Measurements from ENCODE around the gene MCCC2. TPM values are rescaled to one million over a fixed set of nuclear protein-coding genes. Genes with fewer than 3 reads are reported as not detected.
"Not testable (repeated sequence)": the region's sequence is repeated elsewhere in the genome, so short reads cannot be mapped to it uniquely, and the experiment has no call there.

MCCC2 gene
- total and polyA plus RNA-seq, 2 donors (not counting 1 experiment from before 2014, with no cell fraction given): 25.7 to 49.7 TPM

DNA sequence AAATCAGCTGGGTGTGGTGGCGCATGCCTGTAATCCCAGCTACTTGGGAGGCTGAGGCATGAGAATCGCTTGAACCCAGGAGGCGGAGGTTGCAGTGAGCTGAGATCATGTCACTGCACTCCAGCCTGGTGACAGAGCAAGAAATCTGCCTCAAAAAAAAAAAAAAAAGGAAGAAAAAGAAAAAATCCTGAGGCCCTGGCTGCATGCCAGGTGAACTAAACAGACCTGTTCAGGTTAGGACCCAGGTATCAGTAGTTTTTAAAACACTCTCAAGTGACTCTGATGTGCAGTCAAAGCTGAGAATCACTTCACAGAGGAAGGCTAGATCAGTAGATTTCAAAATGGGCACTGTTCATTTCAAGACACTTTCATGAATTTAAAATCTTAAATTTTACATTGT, 77.5 kb downstream of the MCCC2 start:
- ATAC-seq (ENCODE audit: low read depth); H3K27ac Mint-ChIP-seq; CTCF ChIA-PET; H3K4me3 Mint-ChIP-seq; H4K20me1 ChIP-seq (ENCODE audit: control insufficient read depth, insufficient read depth, low read length, poor library complexity, severe bottlenecking); H3K36me3 ChIP-seq (replicated peaks in 1 of 2; ENCODE audit: control extremely low read depth in 1 of 2, control insufficient read depth in 1 of 2, extremely low read depth in 1 of 2, insufficient read depth in 2 of 2, low read length in 1 of 2); DNase-seq; H3K27ac ChIP-seq (ENCODE audit: low read length in 2 of 2); H3K9ac ChIP-seq (ENCODE audit: low read length); H3K79me2 ChIP-seq (ENCODE audit: control insufficient read depth, insufficient read depth, low read length); H3K4me3 ChIP-seq (ENCODE audit: control extremely low read depth in 1 of 5, extremely low read depth in 1 of 5, insufficient read depth in 1 of 5, low read depth in 2 of 5, low read length in 4 of 5); H3K9me3 ChIP-seq (ENCODE audit: control extremely low read depth in 1 of 3, control insufficient read depth in 2 of 3, insufficient read depth in 1 of 3, low read length in 2 of 3); H3K4me2 ChIP-seq (replicated peaks; ENCODE audit: low read depth, low read length, poor library complexity, severe bottlenecking); H3K4me1 Mint-ChIP-seq; H3K9me3 Mint-ChIP-seq (ENCODE audit: insufficient read depth); H2AFZ ChIP-seq (ENCODE audit: insufficient read depth, low read depth, low read length, poor library complexity, severe bottlenecking); H3K27me3 Mint-ChIP-seq; H3K4me1 ChIP-seq (ENCODE audit: control insufficient read depth in 2 of 2, insufficient read depth in 2 of 2, low read length in 2 of 2); intact Hi-C loops (cut with micrococcal nuclease); POLR2A ChIA-PET; H3K27me3 ChIP-seq (replicated peaks in 1 of 4; ENCODE audit: control extremely low read depth in 1 of 4, control insufficient read depth in 3 of 4, insufficient read depth in 4 of 4, low read length in 3 of 4): not testable (repeated sequence)
- 92% methylated on average over 3 of the region's 3 CpGs for WGBS (ENCODE audit: insufficient coverage)

DNA sequence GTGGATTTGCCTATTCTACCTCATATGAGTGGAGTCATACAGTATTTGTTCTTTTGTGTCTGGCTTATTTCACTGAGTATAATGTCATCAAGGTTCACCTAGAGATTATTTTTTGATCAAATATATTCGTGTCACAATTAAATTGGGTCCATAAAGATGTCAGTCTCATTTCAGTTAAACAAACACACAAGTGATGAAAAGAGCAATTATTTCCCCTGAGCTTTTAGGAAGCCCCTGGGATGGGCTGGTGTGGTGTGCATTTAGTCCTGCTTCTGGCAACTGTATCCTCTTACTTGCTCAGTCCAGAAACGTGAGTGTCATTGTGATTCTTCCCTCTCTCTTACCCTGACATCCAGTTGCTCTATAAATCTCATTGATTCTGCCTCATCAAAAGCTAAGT, 79.2 kb downstream of the MCCC2 start:
- no peaks in the 10 kb centered on the region for H3K36me3 ChIP-seq (replicated peaks in 1 of 2; ENCODE audit: control extremely low read depth in 1 of 2, control insufficient read depth in 1 of 2, extremely low read depth in 1 of 2, insufficient read depth in 2 of 2, low read length in 1 of 2)
- peaks cover 8% of the 10 kb centered on the region for H3K27me3 Mint-ChIP-seq
- DNase-seq: no peak
- TF ChIP-seq, protein P1, sequence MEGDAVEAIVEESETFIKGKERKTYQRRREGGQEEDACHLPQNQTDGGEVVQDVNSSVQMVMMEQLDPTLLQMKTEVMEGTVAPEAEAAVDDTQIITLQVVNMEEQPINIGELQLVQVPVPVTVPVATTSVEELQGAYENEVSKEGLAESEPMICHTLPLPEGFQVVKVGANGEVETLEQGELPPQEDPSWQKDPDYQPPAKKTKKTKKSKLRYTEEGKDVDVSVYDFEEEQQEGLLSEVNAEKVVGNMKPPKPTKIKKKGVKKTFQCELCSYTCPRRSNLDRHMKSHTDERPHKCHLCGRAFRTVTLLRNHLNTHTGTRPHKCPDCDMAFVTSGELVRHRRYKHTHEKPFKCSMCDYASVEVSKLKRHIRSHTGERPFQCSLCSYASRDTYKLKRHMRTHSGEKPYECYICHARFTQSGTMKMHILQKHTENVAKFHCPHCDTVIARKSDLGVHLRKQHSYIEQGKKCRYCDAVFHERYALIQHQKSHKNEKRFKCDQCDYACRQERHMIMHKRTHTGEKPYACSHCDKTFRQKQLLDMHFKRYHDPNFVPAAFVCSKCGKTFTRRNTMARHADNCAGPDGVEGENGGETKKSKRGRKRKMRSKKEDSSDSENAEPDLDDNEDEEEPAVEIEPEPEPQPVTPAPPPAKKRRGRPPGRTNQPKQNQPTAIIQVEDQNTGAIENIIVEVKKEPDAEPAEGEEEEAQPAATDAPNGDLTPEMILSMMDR (IDR thresholded peaks at IDR 0.05): no peak
- TF ChIP-seq EZH2 (IDR thresholded peaks at IDR 0.05; ENCODE audit: borderline replicate concordance, insufficient read depth, low read depth, low read length, poor library complexity, severe bottlenecking): no peak
- ChIA-PET POLR2A (no interaction called here), CTCF (no interaction called here)
- no peaks in the 10 kb centered on the region for H3K9me3 Mint-ChIP-seq (ENCODE audit: insufficient read depth)
- H2AFZ ChIP-seq (ENCODE audit: insufficient read depth, low read depth, low read length, poor library complexity, severe bottlenecking): no peak overlapping the region
- ATAC-seq (ENCODE audit: low read depth): no peak
- H3K4me3 Mint-ChIP-seq: no peak overlapping the region
- intact Hi-C loops (cut with micrococcal nuclease): no loop called here
- no peaks in the 10 kb centered on the region for H3K4me1 Mint-ChIP-seq
- no peaks in the 10 kb centered on the region for H4K20me1 ChIP-seq (ENCODE audit: control insufficient read depth, insufficient read depth, low read length, poor library complexity, severe bottlenecking)
- H3K9ac ChIP-seq (ENCODE audit: low read length): no peak overlapping the region
- H3K4me2 ChIP-seq (replicated peaks; ENCODE audit: low read depth, low read length, poor library complexity, severe bottlenecking): no peak overlapping the region
- 100% methylated on average over 1 of the region's 2 CpGs for WGBS (ENCODE audit: insufficient coverage)
- H3K4me3 ChIP-seq (ENCODE audit: control extremely low read depth in 1 of 5, extremely low read depth in 1 of 5, insufficient read depth in 1 of 5, low read depth in 2 of 5, low read length in 4 of 5): no peak overlapping the region
- H3K4me1 ChIP-seq (ENCODE audit: control insufficient read depth in 2 of 2, insufficient read depth in 2 of 2, low read length in 2 of 2): no peaks in the 10 kb centered on the region
- no peaks in the 10 kb centered on the region for H3K27me3 ChIP-seq (replicated peaks in 1 of 4; ENCODE audit: control extremely low read depth in 1 of 4, control insufficient read depth in 3 of 4, insufficient read depth in 4 of 4, low read length in 3 of 4)
- no peaks in the 10 kb centered on the region for H3K79me2 ChIP-seq (ENCODE audit: control insufficient read depth, insufficient read depth, low read length)
- no peak overlapping the region for H3K27ac ChIP-seq (ENCODE audit: low read length in 2 of 2)
- no peak overlapping the region for H3K27ac Mint-ChIP-seq
- H3K9me3 ChIP-seq (ENCODE audit: control extremely low read depth in 1 of 3, control insufficient read depth in 2 of 3, insufficient read depth in 1 of 3, low read length in 2 of 3): no peaks in the 10 kb centered on the region

All from B cell (primary cell).